DMS79 (cell line): Measurements from ENCODE around the gene ACTA2.
A peak's percentile ranks its signal among the peaks of the same experiment; 100 is the strongest.
"Not testable (repeated sequence)": the region's sequence is repeated elsewhere in the genome, so short reads cannot be mapped to it uniquely, and the experiment has no call there.

Experiments
- DNase-seq: peaks from one replicate; lab custom pipeline; 2025; lab: John Stamatoyannopoulos, UW

Gene ACTA2

GRCh38 chr10:88949912-88950837 is 2.4 kb downstream of the ACTA2 start:
- no peak for DNase-seq

DNA sequence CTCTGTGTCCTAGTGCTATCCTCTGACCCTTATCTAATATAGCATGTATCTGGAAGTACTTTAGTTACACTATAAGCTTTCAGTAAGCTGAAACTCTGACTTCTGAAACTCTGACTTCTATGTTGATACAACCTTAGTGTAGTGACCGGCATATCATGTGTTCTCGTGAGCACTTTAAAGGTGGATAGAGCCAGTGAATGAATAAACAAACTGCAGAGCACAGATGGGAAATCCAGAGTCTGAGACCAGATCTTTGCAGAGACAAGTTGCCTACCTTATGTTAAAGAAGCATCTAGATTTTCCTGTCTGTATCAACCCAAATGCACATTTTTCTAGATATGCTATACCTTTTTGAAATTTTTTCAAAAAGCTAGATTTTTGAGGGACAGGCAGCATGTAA is 3.5 kb downstream of the ACTA2 start:
- DNase-seq = no peak

DNA sequence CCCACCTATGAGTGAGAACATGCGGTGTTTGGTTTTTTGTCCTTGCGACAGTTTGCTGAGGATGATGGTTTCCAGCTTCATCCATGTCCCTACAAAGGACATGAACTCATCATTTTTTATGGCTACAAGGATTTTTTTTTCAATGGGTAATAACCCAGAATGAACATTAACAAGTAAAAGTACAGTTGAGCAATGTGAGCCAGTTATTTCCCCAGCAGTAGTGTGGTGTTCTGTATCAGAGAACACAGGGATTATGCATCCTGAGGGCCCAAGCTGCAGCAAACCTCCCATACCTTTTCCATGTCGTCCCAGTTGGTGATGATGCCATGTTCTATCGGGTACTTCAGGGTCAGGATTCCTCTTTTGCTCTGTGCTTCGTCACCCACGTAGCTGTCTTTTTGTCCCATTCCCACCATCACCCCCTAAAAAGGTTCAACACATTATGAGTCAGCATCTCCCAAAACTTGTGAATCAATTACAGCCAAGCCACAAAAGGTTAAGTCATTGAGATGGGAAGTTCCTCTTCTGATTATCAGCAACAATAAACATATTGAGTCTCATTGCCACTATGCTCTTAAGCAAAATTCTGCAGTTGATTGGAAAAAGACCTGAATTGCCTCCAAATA is 5.5 kb downstream of the ACTA2 start:
- DNase-seq = no peak

GRCh38 chr10:88946200-88946599 is 6.4 kb downstream of the ACTA2 start:
- no peak for DNase-seq

DNA sequence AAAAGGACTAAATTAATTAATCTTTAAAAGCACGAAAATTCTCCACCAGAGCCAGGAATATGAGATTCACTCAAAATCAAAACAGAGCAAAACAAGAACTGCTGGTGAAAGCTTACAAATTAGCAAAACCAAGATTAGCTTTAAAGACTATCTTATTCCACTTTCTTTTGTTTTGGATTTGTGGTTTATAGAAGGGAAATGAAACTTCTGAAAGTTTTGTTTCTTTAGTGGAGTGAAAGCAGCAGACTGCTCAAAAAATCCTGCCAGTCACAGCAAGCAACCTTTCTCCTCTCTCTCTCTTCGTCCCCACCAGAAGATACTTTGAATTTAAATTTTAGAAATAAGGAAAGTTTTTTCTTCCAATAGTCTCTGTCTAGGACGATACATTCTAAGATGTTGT is 7.8 kb downstream of the ACTA2 start:
- no peak for DNase-seq

DNA sequence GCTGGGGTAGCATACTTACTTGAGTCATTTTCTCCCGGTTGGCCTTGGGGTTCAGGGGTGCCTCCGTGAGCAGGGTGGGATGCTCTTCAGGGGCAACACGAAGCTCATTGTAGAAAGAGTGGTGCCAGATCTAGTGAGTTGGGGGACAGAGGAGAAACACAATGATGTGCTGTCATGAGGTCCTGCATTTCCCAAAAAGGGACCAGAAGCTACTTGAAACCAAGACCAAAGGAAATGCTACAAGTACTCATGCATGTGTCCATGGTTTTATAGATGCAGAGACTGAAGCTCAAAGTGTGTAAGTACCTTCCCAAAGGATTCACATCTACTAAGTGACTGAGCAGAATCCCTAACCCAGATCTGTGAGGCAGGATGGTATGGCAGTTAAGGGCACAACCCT is 8.8 kb downstream of the ACTA2 start:
- DNase-seq = no peak

DNA sequence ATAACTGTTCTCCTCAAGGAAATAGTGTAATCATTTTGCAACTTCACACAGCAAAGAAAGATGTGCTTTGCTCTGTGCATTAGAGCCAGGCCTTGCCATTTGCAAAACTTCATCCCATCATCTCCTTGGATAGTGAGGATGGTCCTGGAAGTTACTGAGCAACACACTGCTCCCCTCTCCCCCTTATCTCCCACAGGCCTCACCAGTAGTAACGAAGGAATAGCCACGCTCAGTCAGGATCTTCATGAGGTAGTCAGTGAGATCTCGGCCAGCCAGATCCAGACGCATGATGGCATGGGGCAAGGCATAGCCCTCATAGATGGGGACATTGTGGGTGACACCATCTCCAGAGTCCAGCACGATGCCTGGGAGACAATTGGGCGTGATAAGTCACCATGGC is 11.5 kb downstream of the ACTA2 start:
- DNase-seq = no peak

GRCh38 chr10:88938938-88939337 is 13.6 kb downstream of the ACTA2 start:
- DNase-seq = no peak

DNA sequence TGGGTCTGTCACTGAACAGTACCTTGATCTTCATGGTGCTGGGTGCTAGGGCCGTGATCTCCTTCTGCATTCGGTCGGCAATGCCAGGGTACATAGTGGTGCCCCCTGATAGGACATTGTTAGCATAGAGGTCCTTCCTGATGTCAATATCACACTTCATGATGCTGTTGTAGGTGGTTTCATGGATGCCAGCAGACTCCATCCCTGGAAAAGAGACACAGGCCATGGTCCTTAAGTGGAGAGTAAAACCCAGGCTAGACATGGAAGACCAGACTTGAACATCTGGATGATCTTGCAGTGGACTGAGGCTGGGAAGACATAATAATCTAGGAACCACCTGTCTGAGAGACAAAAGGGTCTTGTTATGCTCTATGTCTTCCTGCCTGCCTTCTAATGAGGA is 14.5 kb downstream of the ACTA2 start:
- DNase-seq = no peak

- no peak for DNase-seq
These were observed 15.9 kb downstream of the ACTA2 start for GRCh38 chr10:88936656-88937055.

- DNase-seq = no peak
These were observed 17.5 kb downstream of the ACTA2 start for GRCh38 chr10:88934900-88935672.

DNA sequence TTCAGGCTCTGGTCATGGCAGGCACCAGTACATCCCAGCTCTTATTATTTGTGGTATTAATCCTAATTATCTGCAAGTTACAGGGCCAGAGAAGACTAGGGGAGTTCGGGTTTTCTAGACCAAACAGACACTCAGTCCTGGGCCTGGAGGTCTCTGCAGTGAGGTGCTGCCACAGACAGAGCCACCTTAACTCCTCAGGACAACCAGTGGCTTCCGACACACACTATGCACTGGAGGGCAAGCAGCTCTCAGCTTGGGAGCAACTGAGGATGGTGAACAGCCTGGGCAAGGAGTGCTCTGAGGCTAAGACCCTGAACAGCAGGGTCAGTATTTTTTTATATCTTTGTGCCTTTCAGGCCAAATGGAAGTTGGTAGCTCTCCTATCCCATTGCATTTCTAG is 19.0 kb downstream of the ACTA2 start:
- DNase-seq = no peak

DNA sequence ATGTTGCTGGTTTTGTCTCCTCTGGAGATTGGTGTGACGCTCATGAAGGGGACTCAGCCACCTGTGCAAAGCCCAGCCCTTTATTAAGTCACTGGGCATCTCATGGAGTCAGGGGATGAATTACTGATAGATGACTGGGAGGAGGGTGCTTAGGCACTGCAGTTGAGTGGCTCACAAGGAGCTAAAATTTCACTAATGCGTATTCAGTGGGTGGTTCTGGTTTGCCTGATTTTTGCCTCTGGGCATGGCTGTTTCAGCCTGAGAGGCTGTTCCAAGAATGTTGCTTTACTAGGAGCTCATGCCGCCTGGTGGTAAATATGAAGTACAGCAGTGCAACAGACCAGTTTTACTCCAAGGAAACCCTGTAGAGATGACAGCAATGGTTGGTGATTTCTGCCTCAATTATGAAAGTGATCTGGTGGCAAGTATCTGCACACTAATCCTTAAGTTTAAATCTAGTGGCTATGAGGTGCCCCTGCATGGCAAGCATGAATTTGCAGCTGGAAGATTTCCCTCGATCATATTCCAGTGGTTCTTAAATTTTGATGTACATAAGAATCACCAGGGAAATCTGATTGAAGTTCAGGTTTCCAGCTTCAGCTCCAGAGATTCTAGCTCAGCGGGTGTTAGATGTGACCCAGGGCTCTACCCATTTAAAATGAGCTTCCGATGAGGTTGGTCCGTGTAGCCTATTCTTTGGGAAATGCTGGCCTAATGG is 19.9 kb downstream of the ACTA2 start:
- DNase-seq = peak; percentile 79

DNA sequence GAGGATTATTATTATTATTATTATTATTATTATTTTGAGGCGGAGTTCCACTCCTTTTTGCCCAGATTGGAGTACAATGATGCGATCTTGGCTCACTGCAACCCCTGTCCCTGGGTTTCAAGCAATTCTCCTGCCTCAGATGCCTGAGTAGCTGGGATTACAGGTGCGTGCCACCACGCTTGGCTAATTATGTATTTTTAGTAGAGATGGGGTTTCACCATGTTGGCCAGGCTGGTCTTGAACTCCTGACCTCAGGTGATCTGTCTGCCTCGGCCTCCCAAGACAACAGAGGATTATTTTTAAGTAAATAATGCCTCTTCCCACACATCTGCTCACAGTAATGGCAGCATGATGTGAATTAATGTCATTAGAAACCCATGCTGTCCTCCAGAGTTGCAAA is 20.5 kb downstream of the ACTA2 start:
- not testable (repeated sequence) for DNase-seq

DNA sequence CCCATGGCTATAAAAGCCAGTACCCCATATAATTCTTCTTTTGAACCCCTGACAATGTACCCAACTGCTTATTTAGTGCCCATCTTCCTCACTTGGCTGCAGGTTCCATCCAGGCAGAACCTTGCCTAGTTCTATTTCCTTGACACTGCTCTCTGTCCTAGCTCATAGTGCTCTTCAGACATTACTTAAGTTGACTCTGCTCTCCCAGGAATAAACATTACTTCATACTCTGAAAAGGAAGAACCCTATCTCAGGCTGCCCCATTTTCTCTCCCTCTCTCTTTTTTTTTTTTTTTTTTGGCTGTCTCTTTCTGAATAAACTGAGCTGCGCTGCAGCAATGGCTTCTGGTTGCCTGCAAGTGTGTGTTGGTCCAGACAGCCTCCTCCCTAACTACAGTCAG is 21.0 kb downstream of the ACTA2 start:
- no peak for DNase-seq

- no peak for DNase-seq
These were observed 24.3 kb downstream of the ACTA2 start for GRCh38 chr10:88928254-88928653.

- no peak for DNase-seq
These were observed 25.2 kb downstream of the ACTA2 start for GRCh38 chr10:88927416-88927690.

DNA sequence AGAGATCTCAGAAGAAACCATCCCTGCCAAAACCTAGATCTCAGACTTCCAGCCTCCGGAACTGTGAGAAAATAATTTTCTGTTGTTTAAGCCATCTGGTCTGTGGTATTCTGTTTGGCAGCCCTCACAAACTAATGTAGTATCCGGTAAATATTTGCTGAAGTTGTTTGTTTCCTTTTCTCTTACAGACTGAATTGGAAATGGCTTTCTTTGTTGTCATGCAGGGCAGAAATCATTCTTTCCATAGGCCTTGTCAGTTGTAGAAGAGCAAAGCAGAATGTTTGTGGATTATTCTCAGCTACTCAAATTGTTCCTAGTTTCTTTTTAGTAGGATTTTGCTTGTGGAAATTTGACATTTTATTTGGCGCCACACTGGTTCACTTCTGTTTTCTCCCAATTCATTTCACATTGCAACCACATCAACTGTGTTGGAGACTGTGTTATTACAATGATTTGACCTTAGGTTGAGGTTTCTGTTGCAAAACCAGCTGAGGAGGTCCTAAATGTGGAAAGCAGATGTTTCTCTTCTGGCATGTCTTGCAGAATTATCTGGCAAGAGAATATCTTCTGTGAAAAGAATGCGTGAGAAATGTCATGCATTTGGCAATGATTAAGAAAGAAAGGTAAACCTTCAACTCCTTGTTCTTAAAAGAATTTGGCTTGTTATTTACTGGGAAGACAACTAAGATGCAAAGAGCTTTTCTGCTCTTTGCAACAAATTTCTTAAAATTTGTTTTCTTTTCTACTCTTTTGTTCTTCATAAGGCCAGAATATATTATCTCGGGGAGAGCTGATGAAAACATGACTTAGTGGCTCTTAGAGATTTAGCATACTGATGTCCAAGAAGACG is 25.8 kb downstream of the ACTA2 start:
- DNase-seq = no peak

DNA sequence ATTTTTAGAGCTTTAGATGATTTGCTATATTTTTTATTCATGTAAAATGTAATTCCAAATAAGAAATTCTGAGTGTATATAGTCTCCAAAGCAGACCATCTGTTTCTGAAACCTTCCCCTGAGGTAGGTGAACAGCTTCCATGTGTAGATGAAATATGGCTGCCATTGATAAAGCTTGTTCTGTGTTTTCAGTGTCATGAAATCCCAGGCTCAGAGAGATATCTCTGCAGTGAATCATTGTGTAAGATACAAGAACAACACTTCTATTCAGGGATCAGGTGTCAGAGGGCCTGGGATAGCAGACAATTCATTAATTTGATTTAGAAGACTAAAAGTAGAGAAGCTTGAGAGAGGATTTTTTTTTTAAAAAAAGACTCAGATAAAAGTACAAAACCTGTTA is 29.1 kb downstream of the ACTA2 start:
- DNase-seq = no peak

GRCh38 chr10:88922041-88922440 is 30.5 kb downstream of the ACTA2 start:
- no peak for DNase-seq

DNA sequence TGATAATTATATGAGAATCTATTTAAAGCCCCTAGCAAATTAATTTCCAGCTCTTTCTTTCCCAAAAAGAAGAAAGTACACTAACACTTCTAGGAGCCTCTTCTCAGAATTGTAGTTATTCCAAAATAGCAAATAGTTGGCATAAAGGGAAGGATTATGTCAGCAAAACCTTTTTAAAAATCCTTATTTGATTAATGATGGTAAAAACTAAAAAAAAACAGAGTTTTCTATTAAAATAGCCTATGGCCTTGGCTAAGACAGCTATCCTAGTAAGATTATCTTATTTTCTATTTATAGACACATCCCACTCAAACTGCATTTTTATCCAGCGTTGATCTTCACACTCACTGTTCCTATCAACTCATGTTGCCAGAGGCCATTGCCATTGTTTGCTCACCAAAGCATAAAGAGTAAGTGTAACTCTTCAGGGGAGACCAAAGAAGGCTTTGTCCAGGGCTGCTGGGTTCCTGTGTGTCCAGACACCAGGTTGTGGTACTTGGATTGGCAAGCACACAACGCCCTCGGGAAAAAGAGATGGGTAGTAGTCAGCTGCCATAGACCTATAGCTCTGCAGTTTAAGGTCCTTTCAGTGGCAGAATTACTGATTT is 31.5 kb downstream of the ACTA2 start:
- DNase-seq = no peak
